GM06990 (cell line): Measurements from ENCODE around the gene CBL.

ENCODE experiments used
- DNase-seq: peaks from one replicate; pipeline ENCODE4 v3.0.0-alpha.2; 2011; ENCODE audit not compliant: insufficient read length; ENCODE audit errors: extremely low read depth
- H3K27me3 ChIP-seq: replicated peaks from 2 replicates; pipeline ENCODE4 v1.6.0; 2011; ENCODE audit warnings: low read length; ENCODE audit not compliant: control insufficient read depth, insufficient read depth
- H3K36me3 ChIP-seq: 2 replicates; pipeline ENCODE4 v1.5.1; 2011; ENCODE audit warnings: low read length; ENCODE audit not compliant: control insufficient read depth, insufficient read depth
- H3K4me3 ChIP-seq: replicated peaks from 2 replicates; pipeline ENCODE4 v1.5.1; 2011; ENCODE audit warnings: low read depth, mild to moderate bottlenecking, control low read depth, low read length
- TF ChIP-seq, protein P1 (sequence below): IDR thresholded peaks from 2 replicates; pipeline ENCODE4 v1.5.1; 2011; ENCODE audit warnings: low read length, control low read depth, mild to moderate bottlenecking, inconsistent platforms; ENCODE audit not compliant: insufficient read depth, poor library complexity, severe bottlenecking

Gene CBL

DNA sequence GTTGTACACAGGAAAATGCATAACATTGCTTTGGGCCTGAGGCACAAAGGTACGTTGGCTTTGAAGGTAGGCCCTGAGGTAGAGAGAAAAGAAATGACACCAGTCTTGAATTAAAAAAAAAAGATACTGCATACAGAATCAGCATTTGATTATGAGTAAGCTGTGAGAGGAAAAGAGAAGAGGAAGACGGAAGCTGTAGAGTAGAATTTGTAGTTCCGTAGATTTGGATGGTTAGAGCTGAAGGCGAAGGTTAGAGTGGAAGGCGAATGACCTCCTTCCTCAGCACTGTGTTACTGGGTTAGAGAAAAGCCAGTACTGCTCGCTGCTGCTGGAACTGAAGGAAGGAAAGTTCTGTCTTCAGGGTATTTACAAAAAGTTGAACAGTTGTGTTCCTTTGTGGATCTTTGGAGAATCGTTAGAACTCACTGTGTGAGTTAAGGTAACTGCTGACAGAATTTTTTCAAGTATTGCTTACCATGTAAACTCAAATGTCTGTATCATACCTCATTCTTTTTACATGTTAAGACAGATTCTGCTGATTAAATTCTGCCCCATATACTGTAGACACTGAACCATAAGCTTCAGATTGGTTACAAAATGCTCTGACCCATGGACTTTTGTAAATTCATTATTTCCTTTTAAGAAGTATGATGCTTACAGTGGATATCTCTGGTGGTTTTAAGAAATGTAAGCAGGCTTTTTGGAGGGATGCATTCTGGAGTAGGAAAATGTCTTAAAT, 60.5 kb downstream of the CBL start:
- Histone ChIP-seq H3K36me3 (no peaks in the 10 kb centered on the region), H3K4me3 (no peak overlapping the region), H3K27me3 (no peaks in the 10 kb centered on the region)
- no peak for DNase-seq
- TF ChIP-seq, protein P1, sequence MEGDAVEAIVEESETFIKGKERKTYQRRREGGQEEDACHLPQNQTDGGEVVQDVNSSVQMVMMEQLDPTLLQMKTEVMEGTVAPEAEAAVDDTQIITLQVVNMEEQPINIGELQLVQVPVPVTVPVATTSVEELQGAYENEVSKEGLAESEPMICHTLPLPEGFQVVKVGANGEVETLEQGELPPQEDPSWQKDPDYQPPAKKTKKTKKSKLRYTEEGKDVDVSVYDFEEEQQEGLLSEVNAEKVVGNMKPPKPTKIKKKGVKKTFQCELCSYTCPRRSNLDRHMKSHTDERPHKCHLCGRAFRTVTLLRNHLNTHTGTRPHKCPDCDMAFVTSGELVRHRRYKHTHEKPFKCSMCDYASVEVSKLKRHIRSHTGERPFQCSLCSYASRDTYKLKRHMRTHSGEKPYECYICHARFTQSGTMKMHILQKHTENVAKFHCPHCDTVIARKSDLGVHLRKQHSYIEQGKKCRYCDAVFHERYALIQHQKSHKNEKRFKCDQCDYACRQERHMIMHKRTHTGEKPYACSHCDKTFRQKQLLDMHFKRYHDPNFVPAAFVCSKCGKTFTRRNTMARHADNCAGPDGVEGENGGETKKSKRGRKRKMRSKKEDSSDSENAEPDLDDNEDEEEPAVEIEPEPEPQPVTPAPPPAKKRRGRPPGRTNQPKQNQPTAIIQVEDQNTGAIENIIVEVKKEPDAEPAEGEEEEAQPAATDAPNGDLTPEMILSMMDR = no peak

- H3K27me3 ChIP-seq = no peaks in the 10 kb centered on the region
- no peaks in the 10 kb centered on the region; the same call in 1 of the 2 replicates for H3K36me3 ChIP-seq
- no peak for DNase-seq
- TF ChIP-seq, protein P1 = no peak
- no peak overlapping the region for H3K4me3 ChIP-seq
These were observed 61.5 kb downstream of the CBL start for GRCh38 chr11:119267645-119268044.

DNA sequence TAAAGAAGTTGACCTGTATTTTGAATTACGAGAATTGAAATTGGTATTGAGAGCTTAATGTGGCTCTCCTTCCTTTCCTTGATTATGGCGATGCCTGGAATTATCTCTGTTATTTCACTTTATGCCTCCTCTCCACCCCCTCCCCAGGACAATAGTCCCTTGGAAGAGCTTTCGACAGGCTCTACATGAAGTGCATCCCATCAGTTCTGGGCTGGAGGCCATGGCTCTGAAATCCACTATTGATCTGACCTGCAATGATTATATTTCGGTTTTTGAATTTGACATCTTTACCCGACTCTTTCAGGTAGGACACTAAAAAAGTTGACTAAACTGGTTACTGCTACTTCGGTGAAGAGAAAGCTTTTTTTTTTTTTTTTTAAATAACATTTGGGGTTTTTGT, 67.6 kb downstream of the CBL start:
- Histone ChIP-seq H3K27me3 (no peaks in the 10 kb centered on the region), H3K36me3 (peaks cover 8% of the 10 kb centered on the region), H3K4me3 (no peak overlapping the region)
- TF ChIP-seq, protein P1 = no peak
- no peak for DNase-seq

DNA sequence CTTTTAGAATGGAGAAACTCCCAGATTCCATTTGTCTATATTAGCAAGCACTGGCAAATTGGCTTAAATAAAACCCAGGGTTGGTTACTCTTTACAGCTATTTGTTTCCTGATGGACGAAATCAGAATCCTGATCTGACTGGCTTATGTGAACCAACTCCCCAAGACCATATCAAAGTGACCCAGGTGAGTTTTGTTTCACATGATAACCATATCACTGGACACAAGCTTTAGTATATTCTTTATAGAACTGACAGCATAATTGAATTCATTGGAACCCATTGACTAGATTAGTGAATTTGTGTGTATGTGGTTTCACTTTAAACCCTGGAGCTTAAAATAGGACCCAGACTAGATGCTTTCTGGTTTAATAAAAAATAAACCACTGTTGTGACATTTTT, 71.5 kb downstream of the CBL start:
- DNase-seq = no peak
- Histone ChIP-seq H3K4me3 (no peak overlapping the region), H3K36me3 (peaks cover 8% of the 10 kb centered on the region), H3K27me3 (no peaks in the 10 kb centered on the region)
- TF ChIP-seq, protein P1 = no peak

DNA sequence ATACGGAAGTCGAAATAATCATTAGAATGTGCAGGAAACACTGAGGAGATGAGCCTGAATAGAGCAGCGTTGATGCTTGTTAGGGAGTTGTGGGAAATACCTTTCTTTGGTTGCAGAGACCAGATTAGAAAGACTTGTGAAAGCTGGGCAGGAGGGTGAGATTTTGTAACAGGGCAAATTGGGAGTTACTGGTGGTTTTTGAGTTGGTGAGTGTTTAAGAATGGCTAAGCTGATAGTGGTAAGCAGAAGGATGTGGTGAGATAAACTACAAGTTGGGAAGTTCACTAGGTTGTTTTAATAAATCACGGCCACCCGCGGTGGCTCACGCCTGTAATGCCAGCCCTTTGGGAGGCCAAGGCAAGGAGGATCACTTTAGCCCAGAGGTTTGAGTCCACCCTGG, 76.4 kb downstream of the CBL start:
- H3K36me3 ChIP-seq = peaks cover 6% of the 10 kb centered on the region

More for the DNA sequence above, 76.4 kb downstream of the CBL start:
- no peak for DNase-seq
- Histone ChIP-seq H3K4me3 (no peak overlapping the region), H3K27me3 (no peaks in the 10 kb centered on the region)
- TF ChIP-seq, protein P1 = no peak
